Heart left ventricle (tissue), 13 donors: ENCODE results near the gene ARHGEF11.

Experiments
- CTCF ChIP-seq, 12 donors: fragments of 200-600 bp; sonication (generic) in 4 of 12; IDR thresholded peaks; one replicate each; pipeline versions ENCODE4 v1.5.0 to v1.8.0; 2018 to 2022; ENCODE audit warnings: antibody characterized with exemption in 12 of 12, mild to moderate bottlenecking in 5 of 12
- POLR2A ChIP-seq, 2 donors: fragments of 450-650 bp; IDR thresholded peaks; one replicate each; pipeline ENCODE4 v1.6.1; 2017; ENCODE audit warnings: antibody characterized with exemption in 2 of 2, mild to moderate bottlenecking in 2 of 2, moderate library complexity in 2 of 2
- donor health status: ischemic (EF 13 %, LVEDD 7.1; RV severe dilation, severe dysfunction).
- donor health status: DM: no; HTN: yes; CAD: no.
- donor health status: DM: no; HTN: no; CAD: no.
- donor health status: ischemic (EF 25% LVEDD 6.9; RV normal size, moderate dysfunction).
- donor health status: ischemic (EF 25% LVEDD 5.7; RV mildly dilated, moderate dysfunction).
- donor health status: ischemic (EF 35%, LVEDD 5.7; RV mildly dilated, moderate dysfunction).
- donor health status: nonischemic (EF 11% LVEDD 7.7; RV severe dilation, severe dysfunction).
- donor health status: DM: yes; HTN: yes; CAD: no.
- donor health status: PGD.
- donor health status: ischemic (EF 29% LVEDD 5.4; RV normal size, mild dysfunction).
- donor health status: nonischemic (EF 23%, LVEDD 6.1; RV moderate dilation, normal function).

- TF ChIP-seq CTCF (IDR thresholded peaks at IDR 0.05), result no peak
- TF ChIP-seq POLR2A (IDR thresholded peaks at IDR 0.05), result no peak
These were observed 103.4 kb downstream of the ARHGEF11 start for GRCh38 chr1:156942176-156942575.
